22Rv1 (cell line): ENCODE results near the gene CAMP.

Experiments used
- ZFX ChIP-seq: fragments of 450-650 bp; IDR thresholded peaks from 2 replicates; pipeline ENCODE4 v1.6.1; 2017; ENCODE audit warnings: antibody characterized with exemption, borderline replicate concordance
- TF ChIP-seq, protein P1 (sequence below): fragments of 450-650 bp; IDR thresholded peaks from 2 replicates; pipeline ENCODE4 v1.5.1; 2017; ENCODE audit warnings: mild to moderate bottlenecking

DNA sequence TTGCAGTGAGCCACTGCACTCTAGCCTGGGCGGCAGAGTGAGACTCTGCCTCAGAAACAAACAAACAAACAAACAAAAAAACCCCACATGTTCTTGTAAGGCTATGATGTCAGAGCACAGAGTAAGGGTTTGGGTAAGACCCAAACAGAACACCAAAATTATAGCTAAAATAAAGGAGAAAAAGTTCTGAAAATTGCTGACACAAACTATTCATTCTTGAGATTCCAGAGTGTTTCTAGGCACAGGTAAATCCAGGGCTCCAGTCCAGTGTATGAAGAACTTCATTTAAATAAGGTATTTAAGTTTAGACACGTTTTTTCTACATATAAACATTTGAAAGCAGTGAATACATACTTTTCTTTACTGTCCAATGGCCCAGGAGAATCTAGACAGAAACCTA lies 39.0 kb upstream of the CAMP start:
- TF ChIP-seq, protein P1, sequence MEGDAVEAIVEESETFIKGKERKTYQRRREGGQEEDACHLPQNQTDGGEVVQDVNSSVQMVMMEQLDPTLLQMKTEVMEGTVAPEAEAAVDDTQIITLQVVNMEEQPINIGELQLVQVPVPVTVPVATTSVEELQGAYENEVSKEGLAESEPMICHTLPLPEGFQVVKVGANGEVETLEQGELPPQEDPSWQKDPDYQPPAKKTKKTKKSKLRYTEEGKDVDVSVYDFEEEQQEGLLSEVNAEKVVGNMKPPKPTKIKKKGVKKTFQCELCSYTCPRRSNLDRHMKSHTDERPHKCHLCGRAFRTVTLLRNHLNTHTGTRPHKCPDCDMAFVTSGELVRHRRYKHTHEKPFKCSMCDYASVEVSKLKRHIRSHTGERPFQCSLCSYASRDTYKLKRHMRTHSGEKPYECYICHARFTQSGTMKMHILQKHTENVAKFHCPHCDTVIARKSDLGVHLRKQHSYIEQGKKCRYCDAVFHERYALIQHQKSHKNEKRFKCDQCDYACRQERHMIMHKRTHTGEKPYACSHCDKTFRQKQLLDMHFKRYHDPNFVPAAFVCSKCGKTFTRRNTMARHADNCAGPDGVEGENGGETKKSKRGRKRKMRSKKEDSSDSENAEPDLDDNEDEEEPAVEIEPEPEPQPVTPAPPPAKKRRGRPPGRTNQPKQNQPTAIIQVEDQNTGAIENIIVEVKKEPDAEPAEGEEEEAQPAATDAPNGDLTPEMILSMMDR, result no peak
- no peak for TF ChIP-seq ZFX
